ENCODE results near the gene MCF2L.

DNA sequence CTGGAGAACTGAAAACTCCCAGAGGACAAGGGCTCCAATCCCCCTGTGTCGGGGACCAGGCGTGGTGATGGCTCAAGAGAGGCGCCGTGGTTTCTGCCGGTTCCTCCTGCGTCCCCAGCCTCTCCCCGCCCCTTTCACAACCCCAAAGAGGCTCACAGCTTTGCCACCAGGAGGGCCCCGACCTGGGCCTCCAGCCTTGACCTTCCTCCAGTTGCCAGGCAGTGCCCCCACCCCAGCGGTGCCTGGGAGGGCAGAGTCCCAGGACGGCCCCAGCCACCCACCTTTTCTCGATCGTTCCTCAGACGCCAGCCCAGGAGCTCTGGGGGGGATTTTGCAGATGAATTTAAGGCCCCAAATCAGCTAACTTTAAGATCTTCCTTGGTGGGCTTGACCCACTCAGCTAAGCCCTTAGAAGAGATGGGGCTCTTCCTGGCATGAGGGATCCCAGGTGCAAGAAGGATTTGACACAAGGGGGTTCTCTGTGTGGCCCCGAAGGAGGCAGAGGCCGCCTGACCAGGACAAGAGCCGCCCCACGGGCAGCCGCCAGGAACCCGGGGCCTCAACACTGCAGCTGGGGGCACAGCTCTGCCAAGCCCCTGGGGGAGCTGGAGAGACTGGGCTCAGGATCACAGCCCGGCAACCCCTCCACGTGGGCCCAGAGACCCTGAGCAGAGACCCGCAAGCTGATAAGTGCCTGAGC is 47.0 kb downstream of the MCF2L start:
- TF ChIP-seq, protein P1, sequence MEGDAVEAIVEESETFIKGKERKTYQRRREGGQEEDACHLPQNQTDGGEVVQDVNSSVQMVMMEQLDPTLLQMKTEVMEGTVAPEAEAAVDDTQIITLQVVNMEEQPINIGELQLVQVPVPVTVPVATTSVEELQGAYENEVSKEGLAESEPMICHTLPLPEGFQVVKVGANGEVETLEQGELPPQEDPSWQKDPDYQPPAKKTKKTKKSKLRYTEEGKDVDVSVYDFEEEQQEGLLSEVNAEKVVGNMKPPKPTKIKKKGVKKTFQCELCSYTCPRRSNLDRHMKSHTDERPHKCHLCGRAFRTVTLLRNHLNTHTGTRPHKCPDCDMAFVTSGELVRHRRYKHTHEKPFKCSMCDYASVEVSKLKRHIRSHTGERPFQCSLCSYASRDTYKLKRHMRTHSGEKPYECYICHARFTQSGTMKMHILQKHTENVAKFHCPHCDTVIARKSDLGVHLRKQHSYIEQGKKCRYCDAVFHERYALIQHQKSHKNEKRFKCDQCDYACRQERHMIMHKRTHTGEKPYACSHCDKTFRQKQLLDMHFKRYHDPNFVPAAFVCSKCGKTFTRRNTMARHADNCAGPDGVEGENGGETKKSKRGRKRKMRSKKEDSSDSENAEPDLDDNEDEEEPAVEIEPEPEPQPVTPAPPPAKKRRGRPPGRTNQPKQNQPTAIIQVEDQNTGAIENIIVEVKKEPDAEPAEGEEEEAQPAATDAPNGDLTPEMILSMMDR (IDR thresholded peaks at IDR 0.05) = no peak
- no peak for TF ChIP-seq POLR2A (IDR thresholded peaks at IDR 0.05)
